Brain microvascular endothelial cell (primary cell): Measurements from ENCODE around the gene ANKRD11.

ENCODE experiments used
- DNase-seq: peaks from one replicate; pipeline ENCODE4 v3.0.0-alpha.2; 2020
- H3K27ac ChIP-seq: fragments of 250-450 bp; sonication (Bioruptor Pico); 2 replicates; pipeline ENCODE4 v1.5.1; 2020; ENCODE audit warnings: mild to moderate bottlenecking, moderate library complexity
- H3K27me3 ChIP-seq: fragments of 250-450 bp; sonication (Bioruptor Pico); replicated peaks from 2 replicates; pipeline ENCODE4 v1.5.1; 2020; ENCODE audit warnings: mild to moderate bottlenecking
- H3K36me3 ChIP-seq: fragments of 250-450 bp; sonication (Bioruptor Pico); replicated peaks from 2 replicates; pipeline ENCODE4 v1.5.1; 2020; ENCODE audit warnings: mild to moderate bottlenecking
- H3K4me3 ChIP-seq: 2 replicates; pipeline ENCODE4 v1.5.1; 2011; ENCODE audit warnings: low read depth, mild to moderate bottlenecking, control low read depth, low read length, moderate library complexity
- CTCF ChIP-seq: IDR thresholded peaks from 2 replicates; pipeline ENCODE4 v1.5.1; 2011; ENCODE audit warnings: low read depth, mild to moderate bottlenecking, moderate library complexity, low read length, control low read depth, inconsistent platforms; ENCODE audit errors: missing control alignments
- in situ Hi-C: cut with HindIII; loops from 2 replicates; pipeline ENCODE4 v1.10.0; 2017; ENCODE audit warnings: low sequenced_read_pairs, low pct_ligation_motif_present

ANKRD11 gene

GRCh38 chr16:89381788-89382187 is 108.6 kb downstream of the ANKRD11 start:
- no peak for DNase-seq
- in situ Hi-C loops = no loop called here
- Histone ChIP-seq H3K4me3 (no peak overlapping the region), H3K36me3 (no peaks in the 10 kb centered on the region), H3K27me3 (no peaks in the 10 kb centered on the region), H3K27ac (no peak overlapping the region)
- no peak for TF ChIP-seq CTCF

- Histone ChIP-seq H3K27me3 (no peaks in the 10 kb centered on the region), H3K27ac (no peak overlapping the region), H3K4me3 (no peak overlapping the region), H3K36me3 (no peaks in the 10 kb centered on the region)
- no peak for TF ChIP-seq CTCF
- no peak for DNase-seq
- in situ Hi-C loops = no loop called here
These were observed 109.7 kb downstream of the ANKRD11 start for GRCh38 chr16:89380681-89381080.

GRCh38 chr16:89378947-89379771 is 111.2 kb downstream of the ANKRD11 start:
- no peak for TF ChIP-seq CTCF
- H3K27ac ChIP-seq = no peak overlapping the region
- H3K36me3 ChIP-seq = no peaks in the 10 kb centered on the region
- H3K4me3 ChIP-seq = no peak overlapping the region
- H3K27me3 ChIP-seq = no peaks in the 10 kb centered on the region
- in situ Hi-C loops = no loop called here
- DNase-seq = no peak

- no peaks in the 10 kb centered on the region for H3K27me3 ChIP-seq
- no peak for DNase-seq
- H3K27ac ChIP-seq = no peak overlapping the region
- no peaks in the 10 kb centered on the region for H3K36me3 ChIP-seq
- in situ Hi-C loops = no loop called here
- H3K4me3 ChIP-seq = no peak overlapping the region
- TF ChIP-seq CTCF = no peak
These were observed 112.9 kb downstream of the ANKRD11 start for GRCh38 chr16:89377453-89377848.

GRCh38 chr16:89376812-89377452 is 113.4 kb downstream of the ANKRD11 start:
- H3K27ac ChIP-seq = no peak overlapping the region
- peaks cover 3% of the 10 kb centered on the region for H3K36me3 ChIP-seq
- H3K27me3 ChIP-seq = no peaks in the 10 kb centered on the region
- in situ Hi-C loops = no loop called here
- no peak for TF ChIP-seq CTCF
- DNase-seq = no peak
- H3K4me3 ChIP-seq = no peak overlapping the region
